ENCODE measurements around the gene FOLR2.

FOLR2 gene

DNA sequence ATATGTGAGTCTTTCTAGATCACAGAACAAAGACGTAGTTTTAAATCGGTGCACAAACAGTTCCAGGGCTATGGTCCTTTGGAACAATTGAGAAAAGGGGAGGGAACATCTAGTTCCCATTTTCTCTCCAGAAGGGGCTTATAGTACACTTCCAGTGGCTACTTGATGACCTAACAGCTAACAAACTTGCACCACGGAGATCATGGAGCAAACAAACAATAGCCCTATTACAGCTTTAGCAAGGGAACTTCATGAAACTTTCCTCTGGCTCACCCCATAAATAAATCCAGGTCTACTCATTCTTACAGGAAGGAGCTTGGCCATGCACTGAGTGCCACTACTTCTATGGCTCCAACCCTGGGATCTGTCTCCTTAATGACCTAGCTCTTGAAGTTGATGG is 8.3 kb upstream of the FOLR2 start:
- ATAC-seq: no peak

DNA sequence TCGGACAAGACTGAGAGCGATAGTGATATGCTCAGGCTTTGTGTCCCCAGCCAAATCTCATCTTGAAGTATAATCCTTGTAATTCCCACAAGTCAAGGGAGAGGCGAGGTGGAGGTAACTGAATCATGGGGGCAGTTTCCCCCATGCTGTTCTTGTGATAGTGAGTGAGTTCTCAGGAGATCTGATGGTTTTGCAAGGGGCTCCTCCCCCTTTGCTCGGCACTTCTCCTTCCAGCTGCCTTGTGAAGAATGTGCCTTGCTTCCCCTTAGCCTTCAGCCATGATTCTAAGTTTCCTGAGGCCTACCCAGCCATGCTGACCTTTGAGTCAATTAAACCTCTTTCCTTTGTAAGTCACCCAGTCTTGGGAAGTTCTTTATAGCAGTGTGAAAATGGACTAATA is 7.5 kb upstream of the FOLR2 start:
- ATAC-seq: no peak

DNA sequence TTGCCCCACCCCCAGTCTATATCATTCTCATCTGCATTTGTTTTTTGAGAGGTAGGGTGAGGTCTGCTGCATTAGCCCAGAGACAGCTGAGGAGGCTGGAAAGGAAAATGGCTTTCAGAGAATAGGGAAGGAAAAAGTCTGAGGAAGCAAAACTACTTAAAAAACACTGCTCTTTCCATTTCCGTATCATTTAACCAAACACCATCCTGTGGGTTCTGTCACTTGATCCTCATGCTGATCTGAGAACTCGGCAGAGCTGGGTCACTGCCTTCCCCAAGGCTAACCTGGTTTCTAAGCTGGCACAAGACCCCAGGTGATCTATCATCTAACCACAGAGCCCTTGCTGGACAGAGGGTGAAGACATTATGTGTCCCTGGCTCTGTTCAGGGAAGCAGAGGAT is 1.2 kb downstream of the FOLR2 start:
- ATAC-seq: no peak

DNA sequence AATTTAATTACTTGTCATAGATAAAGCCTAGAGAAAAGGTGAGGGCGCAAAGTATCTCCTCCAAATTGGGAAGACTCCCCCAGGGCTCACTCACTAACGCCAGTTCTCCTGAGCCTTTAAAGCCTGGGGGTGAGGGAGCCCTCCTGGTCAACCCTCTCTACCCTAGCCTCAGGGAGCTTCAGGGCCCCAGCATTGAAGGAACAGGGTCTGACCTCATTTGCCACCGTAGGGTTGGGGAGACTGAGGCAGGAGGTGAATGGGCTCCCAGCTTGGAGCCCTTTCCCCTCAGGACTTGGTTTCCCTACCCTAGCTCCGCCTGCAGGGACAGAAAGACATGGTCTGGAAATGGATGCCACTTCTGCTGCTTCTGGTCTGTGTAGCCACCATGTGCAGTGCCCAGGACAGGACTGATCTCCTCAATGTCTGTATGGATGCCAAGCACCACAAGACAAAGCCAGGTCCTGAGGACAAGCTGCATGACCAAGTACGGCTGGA is 1.7 kb downstream of the FOLR2 start:
- ATAC-seq: no peak

DNA sequence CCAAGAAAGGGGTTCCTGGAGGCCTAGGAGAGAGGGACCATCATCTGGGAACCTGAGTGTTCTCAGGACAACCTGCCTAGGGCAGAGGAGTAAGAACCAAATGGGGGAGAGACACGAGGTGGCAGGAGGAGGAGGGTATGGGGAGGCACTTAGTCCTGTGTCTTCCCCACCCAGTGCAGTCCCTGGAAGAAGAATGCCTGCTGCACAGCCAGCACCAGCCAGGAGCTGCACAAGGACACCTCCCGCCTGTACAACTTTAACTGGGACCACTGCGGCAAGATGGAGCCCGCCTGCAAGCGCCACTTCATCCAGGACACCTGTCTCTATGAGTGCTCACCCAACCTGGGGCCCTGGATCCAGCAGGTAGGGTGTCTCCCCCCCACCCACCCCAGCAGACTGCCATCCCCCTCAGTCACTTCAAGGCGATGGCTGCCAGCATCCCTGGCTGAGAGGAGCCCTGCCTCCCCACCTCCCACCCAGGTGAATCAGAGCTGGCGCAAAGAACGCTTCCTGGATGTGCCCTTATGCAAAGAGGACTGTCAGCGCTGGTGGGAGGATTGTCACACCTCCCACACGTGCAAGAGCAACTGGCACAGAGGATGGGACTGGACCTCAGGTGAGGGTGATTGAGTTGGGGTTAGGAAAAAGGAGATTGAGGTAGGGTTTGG is 4.2 kb downstream of the FOLR2 start:
- no peak for ATAC-seq

DNA sequence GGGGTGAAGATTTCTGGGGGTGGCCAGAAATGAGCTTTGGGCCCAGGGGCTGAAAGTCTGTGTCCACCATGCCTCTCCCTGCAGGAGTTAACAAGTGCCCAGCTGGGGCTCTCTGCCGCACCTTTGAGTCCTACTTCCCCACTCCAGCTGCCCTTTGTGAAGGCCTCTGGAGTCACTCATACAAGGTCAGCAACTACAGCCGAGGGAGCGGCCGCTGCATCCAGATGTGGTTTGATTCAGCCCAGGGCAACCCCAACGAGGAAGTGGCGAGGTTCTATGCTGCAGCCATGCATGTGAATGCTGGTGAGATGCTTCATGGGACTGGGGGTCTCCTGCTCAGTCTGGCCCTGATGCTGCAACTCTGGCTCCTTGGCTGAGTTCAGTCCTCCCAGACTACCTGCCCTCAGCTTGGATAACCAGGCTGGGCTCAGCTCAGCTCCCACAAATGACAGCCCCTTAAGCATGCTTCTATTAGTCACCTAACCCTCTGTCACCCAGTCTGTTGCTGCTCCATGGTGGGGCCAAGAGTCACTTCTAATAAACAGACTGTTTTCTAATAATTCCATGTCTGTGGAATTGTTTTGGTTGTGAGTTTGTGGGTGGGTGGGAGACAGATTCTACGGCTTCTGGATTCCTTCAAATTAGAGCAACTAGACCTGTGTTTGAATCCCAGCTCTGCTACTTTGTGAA is 4.9 kb downstream of the FOLR2 start:
- ATAC-seq: no peak

DNA sequence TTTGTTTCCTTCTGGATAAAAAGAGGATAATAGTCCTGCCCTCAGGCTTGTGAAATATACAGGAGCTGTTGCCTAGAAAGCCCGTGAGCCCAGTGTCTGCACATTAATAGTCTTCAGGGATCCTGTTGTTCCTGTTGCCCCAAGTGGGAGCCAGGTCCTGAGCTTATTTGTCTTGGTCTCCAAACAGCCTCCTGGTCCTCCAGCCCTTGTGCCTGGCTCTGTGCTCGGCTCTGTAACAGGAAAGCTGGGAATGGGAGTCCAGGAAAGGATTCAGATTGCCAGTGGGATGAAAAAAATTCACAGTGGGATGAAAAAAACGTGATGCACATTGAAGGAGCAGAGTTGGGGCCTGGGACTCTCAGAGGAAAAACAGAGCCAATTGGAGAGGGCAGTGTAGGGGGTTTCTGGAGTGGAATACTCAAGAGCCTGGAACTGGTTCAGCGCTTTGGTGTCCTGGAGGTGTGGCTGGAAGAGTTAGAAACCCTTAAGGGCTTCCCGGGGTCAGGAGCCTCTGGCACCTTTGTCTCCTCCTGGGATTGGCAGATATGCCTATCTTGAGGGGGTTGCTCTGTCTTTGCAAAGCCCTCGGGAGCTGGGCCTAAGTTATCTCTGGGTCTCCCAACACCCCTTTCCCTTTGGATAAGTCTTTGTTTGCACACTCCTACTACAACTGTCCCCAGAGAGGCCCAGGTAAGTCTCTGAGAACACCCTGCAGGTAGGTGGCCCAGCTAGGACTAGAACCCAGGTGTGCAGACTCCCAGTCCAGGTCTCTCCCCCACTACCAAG is 5.7 kb downstream of the FOLR2 start:
- ATAC-seq: no peak

DNA sequence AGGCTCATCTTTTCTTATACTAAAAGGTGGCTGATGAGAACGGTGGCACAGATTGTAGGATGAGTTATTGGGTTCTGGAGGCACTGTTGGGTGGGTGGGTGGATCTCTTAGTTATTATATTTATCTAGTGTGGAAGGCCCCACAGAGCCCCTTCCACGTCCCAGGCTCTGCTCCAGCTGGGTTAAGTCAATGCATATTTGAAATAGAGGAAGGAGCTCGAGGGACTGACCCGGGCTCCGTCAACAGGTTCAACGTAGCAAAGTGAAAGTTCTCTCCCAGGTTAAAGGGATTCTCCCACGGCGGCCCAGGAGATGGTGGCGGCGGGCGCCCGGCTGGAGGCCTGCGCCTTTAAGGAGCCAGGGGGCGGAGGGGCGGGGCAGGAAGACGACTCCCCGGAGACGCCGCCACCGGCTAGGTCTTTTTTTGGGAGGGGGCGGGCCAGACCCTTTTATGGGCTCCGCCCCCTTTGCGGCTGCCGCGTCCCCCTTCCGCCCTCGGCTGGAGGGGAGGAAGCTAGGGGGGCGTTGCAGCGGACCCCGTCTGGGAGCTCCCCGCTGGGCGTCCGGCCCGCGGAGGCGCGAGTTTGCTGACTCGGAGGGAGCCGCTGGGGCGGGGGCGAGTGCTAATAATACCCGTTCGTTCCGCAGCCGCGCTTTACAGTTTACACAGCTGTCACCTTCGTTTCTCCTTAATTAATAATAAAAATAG is 6.5 kb downstream of the FOLR2 start:
- peak; percentile 77 to 80 for ATAC-seq

DNA sequence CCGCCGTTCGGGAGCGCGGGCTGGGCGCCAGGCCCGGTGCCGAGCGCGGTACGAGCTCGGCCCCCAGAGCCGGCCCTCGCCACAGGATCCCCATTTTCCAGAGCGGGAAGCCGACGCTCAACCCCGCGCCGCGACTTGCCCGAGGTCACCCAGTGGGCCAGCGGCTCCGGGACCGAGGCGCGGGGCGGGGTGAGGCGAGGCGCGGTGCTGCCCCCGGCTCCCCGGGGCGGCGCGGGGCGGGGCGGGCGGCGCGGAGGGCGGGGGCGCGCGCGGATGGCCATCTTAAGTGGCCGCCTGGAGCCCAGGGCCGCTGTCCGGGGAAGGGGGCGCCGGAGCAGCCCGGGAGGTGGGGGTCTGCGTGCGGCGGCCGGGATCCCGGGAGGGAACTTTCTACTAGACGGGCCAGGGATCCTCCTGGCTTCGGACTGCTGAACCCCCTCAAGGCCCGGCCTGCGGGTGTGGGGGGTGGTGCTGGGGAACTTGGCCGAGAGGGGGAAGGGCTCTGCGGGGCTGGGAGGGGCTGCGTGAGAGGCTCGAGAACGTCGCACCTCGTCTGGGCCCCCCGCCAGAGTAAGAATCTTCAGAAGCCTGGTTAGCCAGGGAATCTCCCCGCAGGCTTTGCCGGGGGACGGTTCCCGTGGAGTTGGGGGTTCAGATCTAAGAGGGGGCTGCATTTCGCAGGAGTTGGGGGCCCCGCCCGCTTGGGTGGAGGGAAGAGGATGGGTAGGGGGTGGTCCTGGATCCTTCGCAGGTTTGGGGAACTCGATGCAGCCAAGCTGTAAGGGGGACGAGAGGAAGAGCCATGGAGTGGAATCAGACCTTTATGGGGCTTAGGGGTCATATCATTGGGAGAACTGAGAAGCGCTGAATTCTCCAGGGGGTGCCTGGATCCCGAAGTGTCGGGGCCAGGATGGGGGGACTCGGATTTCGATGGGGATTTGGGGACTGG is 7.3 kb downstream of the FOLR2 start:
- peak; percentile 56 to 60 for ATAC-seq

DNA sequence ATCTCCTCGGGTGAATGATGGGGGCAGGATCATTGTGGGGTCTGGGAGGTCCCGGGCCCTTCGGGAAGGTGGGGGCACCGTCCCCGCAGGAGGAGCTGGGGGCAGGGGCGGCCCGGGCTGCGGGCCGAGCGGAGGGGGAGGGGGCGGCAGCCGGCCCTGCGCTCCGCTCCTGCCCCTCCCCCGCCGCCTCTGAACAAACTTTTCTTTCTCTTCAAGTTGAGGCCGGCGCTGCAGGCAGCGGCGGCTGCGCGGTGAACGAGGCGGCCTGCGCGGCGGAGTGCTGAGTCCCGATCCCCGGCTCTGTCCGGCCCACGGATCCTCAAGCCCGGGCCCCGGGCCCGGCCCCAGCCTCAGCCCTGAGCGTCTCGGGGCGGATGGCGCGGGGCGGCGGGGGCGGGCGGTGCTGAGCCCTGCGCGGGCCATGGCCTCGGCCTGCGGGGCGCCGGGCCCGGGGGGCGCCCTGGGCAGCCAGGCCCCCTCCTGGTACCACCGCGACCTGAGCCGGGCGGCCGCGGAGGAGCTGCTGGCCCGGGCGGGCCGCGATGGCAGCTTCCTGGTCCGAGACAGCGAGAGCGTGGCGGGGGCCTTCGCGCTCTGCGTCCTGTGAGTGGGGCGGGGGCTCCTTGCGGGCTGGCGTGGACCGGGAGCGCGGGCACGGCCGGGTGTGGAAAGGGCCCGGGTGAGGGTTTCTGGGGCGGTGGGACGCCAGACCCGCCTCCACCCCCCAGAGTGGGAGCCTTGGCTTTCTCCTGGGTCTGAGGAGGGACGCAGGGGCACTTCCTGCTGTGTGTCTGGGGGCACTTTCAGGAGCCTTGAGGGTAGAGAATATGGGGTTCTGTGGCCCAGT is 8.2 kb downstream of the FOLR2 start, which contains the start of gene INPPL1:
TSS of gene INPPL1 (plus strand) at position 204 of the 847 bp plus-strand sequence. CDS start at position 422, 218 bp downstream.
- ATAC-seq: no peak

DNA sequence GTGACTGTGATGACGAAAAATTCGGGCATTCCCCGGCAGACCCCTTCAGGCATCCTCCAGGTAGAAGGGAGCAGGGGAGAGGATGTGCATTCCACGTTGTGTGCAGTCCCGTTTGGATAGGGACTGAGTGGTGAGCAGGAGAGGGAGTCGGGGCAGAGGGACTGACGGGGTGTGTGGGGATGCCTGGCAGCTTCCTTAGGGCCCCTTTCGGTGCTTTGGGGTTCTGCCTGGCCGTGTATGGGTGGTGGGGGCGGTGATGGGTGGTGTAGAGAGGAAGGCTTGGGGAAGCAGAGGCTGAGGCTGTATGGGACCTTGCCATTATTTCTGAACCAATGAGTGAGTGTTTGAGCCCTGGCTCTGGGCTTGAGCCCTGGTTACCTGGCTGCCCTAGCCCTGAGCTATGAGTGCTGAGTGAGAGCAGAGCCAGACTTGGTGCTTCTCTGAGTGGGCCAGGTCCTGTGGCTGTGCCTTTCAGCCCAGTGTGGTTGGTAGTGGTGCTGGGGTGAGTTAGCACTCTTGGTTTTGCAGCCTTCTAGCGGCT is 8.9 kb downstream of the FOLR2 start:
- peak; percentile 10 to 19 for ATAC-seq

DNA sequence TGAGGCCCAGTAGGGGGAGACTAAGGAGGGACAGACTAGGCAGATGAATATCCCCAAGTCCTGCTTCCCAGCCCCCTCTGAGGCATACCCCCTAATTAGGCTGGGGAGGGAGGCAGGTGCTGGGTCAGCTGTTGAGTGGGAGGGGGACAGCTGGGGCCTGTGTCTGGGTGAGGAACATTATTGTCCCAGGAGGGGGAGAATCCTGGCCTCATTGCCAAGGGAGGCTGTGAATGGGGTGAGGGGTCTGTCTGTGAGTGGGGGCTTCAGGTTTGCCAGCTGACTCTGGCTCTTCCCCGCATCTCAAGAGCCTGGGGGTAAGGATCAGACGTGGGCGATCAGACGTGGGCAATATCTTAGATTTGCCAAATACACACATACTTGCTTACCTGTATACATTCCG is 10.1 kb downstream of the FOLR2 start:
- ATAC-seq: no peak

DNA sequence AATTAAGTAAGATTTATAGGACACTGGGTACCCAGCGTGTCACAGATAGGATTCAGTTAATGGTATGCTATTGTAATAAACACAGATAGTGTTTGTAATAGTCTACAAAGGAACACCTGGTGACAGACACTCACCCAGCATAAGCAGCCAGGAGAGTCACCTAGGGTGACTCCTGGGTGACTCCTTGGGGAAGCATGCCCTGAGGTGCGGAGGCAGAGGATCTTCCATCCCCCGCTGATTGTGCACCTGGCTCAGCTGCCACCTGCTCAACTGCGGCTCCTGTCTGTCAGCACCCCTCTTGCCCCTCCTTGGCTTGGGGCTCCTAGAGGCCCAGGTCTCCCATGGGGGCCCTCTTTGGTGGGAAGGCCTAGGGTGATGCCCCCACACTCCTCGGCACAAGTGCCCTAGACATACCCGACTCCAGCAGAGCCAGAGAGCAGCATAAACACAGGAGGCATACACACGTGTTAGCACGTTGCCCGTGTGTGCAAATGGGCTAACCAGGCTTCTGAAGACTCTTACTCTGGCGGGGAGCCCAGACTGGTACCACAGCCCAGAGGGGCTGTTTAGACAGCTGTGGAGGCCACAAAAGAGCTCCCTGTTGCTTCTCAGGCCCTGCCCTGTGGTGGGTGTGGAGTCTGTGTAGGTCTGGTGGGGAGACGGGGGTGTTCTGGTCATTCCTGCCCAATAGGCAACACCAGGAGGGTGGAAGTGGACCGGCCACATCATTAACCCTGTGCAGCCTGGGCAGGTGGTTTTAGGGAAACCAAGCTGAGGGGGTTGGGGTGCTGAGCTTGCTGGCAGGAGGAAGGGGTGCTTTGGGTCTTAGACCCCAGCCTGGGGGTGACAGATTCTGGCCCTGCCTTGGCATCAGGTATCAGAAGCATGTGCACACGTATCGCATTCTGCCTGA is 11.0 kb downstream of the FOLR2 start:
- ATAC-seq: no peak

DNA sequence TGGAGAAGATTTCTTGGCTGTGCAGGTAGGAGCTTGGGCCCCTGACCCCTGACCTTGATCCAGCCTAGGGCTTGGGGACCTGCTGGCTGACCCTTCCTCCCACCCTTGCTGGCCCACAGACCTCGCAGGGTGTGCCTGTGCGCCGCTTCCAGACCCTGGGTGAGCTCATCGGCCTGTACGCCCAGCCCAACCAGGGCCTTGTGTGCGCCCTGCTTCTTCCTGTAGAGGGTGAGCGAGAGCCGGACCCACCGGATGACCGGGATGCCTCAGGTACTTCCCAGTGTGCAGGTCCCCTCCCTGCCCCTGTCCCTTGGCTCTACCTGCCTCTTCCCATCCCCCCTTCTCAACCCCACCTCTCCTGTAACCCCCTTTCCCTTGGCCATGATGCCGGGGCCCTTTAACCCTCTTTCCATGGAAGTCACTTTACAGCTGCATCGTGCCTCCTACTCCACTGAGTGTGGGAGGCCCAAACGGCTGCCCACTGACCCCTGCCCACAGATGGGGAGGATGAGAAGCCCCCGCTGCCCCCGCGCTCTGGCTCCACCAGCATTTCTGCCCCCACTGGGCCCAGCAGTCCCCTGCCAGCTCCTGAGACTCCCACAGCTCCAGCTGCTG is 11.7 kb downstream of the FOLR2 start:
- no peak for ATAC-seq

DNA sequence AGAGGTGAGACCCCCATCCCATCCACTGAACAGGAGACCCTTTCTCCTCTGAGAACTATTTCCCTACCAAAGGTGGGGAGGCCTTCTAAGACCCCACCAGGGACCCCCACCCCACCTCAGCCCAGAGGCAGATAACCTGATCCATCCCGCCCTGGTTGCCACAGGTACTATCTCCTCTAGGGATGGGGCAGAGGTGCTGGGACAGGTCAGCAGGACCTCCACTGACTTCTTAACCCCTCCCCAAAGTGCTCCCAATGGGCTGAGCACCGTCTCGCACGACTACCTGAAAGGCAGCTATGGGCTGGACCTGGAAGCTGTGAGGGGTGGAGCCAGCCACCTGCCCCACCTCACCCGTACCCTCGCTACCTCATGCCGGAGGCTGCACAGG is 12.2 kb downstream of the FOLR2 start:
- ATAC-seq: no peak

DNA sequence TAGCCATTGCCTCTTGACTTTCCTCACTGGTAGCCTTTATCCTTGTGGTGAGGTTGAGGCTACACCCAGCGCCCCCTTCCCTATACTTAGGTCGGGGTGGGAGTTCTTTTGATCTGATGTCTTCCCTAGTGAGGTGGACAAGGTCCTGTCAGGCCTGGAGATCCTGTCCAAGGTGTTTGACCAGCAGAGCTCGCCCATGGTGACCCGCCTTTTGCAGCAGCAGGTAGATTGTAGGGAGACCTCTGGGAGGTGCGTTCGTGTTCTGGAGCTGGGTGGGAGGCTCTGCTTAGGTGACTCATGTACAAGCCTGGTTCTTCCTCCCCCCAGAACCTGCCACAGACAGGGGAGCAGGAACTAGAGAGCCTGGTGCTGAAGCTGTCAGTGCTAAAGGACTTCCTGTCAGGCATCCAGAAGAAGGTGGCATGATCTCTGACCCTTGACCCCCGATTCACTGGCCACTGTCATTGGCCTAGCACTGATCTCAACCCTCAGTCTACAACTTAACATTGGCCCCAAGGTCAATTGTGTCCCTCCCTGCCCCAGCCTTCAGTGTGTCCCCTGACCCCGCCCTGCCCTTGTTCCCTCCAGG is 12.8 kb downstream of the FOLR2 start:
- no peak for ATAC-seq

DNA sequence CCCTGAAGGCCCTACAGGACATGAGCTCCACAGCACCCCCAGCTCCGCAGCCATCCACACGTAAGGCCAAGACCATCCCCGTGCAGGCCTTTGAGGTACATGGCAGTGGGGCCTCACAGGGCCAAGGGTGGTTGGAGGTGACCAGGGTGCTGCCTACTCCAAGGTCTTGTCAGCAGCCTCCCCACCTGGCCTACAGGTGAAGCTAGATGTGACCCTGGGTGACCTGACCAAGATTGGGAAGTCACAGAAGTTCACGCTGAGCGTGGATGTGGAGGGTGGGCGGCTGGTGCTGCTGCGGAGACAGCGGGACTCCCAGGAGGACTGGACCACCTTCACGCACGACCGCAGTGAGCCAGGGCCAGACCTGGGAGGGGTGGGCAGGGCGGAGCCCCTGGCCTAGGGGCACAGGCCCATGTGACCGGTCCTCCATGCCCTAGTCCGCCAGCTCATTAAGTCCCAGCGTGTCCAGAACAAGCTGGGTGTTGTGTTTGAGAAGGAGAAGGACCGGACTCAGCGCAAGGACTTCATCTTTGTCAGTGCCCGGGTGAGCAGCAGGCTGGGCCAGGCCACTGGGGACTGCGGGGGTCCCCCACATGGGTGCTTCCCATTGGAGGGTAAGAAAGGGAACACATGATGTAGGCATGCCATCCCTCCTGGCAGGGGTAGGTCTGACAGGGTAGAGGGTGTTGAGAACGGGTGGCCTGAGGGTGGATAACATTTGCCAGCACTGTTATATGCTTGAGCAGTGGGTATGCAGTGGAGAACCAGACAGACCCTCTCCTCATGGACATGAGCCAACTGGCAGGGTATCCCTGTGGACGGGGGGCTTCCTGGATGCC is 13.6 kb downstream of the FOLR2 start:
- ATAC-seq: no peak
